IPS-NIHi7 (cell line): ENCODE measurements around the gene CSMD2.
"Not testable (repeated sequence)": the region's sequence is repeated elsewhere in the genome, so short reads cannot be mapped to it uniquely, and the experiment has no call there.

ENCODE experiments used
- DNase-seq: peaks from one replicate; pipeline ENCODE4 v3.0.0; 2012; ENCODE audit warnings: mixed read lengths; ENCODE audit errors: extremely low spot score

Gene CSMD2

DNA sequence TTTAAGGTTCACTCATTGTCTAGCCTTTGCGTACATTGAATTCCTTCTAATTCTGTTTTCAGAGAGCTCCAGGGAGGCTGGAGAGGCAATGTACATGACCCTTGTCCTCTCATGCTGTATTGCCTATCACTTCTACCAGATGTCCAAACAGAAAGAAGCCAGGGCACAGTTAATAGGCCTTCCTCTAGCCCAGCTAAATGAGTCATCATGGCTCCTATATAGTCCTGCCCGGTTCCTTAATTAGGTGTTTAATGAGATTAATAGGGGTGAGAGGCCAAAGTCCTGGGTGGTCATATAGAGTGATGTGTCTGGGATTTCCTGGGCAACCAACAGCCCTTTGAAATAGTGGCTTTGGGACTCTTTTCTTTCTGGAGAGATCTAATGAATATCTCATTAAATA, 616.3 kb downstream of the CSMD2 start:
- no peak for DNase-seq

DNA sequence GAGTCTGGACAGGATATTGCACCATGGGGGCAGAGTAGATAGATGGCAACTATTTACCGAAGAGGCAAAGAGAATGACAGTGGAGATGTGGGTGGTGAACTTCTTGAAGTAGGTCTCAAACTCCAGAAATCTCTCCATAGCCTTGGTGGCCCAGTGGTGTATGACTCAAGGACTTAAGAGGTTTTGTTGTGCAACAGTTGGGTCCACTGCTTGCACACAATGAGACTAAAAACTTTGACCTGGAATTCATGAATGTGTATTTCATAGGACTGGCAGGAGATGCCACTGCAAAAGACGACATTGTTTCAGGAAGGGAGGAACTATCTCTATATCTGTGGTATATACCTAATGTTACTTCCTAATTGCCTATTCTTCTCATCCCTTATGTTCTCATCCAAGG, 616.7 kb downstream of the CSMD2 start:
- DNase-seq: no peak

DNA sequence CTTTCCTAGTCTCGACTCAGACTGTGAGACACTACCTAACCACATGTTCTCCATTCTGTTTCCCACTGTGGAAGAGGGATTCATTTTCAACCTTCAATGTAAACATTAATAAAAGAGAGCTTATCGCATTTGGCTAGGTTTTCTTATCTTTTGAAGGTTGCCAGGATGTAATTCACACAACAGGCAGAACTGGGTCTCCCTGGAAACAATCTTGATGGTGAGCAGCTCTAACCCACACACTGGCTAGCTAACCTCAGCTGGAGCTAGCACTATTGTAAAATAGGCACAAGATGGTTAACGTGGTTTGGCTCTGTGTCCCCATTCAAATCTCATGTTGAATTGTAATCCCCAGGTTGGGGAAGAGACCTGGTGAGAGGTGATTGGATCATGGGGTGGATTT, 617.5 kb downstream of the CSMD2 start:
- no peak for DNase-seq

DNA sequence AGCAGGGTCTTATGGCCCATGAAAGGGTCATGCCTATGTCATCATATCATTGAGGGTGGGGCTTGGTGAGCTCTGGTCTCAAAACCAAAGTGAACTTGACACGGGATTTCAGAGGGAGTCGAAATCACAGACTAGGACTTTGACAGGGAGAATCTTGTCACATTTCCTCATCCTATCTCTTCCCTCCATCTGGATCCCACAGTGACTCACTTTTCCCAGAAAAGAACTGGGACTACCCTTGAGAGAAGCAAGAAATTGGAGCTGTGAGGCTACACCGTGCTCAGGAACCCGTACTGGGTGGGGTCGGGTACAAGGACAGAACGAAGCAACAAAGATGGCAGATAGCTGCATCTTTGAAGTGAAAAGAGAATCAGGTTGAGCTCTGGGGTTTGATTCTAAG, 623.1 kb downstream of the CSMD2 start:
- DNase-seq: no peak

DNA sequence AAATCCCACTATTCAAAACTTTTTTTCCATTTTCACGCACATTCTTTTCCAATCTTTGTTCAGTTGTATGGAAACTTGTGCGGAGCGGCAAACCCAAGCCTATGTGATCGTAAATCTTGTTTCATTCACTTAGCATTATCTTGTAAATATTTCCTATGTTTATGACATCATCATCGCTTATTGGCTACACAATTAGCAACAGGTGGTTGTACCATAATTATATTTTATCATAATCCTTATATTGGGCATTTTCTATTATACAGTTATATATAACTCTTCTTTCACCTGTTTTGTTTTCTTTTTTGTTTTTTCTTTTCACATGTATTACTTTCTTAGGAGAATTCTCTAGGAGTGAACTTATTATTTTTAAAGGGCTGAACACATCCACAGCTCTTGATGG, 627.1 kb downstream of the CSMD2 start:
- no peak for DNase-seq

DNA sequence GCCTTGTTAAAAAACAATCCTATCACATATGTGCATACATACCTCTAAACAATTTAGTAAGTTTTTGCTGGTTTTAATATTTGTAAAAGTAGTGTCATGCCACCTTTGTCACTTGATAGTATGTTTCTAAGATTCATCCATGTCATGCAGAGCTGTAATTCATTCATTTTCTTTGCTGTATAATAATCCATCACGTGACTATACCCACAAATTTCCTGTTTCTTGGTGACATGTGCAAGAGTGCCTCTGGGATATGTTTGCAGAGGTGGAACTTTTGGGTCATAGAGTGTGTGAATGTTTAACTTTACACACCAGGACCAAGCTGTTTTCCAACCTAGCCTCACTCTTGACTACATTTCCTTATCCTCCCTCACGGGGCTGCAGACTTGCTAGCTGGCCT, 629.7 kb downstream of the CSMD2 start:
- no peak for DNase-seq

DNA sequence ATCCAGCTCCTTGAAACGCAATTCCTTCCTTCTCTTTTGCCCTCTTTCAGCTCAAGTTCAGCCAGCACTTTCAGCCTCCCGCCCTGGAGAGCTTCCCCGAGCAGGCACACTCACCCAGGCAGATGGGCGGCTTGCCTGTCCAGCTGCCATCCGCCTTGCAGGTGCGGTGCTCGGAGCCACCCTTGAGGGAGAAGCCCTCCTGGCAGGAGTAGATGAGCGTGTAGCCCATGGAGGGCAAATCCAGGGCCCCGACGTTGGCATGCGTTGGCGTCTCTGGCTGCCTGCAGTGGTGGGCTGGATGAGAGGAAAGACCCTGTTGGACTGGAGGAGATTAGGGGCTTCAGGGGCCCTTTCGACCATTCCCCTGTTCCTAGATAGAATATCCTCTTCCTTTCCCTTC, 632.1 kb downstream of the CSMD2 start:
- no peak for DNase-seq

DNA sequence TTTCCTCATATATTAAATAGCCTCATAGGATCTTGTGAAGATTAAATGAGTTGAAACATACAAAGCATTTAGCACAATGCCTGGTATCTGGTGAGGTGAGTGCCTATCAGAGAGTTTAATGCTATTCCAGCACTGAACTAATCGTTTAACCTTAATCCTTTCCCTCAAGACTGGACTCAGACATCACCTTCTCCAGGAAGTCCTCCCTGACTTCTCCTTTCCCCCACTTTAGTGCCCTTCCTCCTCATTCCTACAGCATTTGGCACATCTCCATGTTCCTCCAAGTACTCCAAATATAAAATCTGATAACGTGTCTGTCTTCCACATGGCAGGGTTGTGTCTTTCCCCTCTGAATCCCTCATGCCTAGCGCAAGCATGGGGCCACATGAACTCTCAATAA, 632.8 kb downstream of the CSMD2 start:
- no peak for DNase-seq

DNA sequence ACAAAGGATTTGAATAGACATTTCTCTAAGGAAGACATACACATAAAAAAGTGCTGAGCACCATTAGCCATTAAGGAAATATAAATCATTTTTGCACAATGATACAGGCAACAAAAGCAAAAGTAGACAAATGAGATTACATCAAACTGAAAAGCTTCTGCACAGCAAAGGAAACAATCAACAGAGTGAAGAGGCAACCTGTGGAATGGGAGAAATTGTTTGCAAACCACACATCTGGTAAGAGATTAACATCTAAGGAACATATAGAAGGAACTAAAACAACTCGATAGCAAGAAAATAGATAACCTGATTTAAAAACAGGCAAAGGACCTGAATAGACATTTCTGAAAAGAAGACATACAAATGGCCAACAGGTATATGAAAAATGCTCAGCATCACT, 635.1 kb downstream of the CSMD2 start:
- DNase-seq: no peak

DNA sequence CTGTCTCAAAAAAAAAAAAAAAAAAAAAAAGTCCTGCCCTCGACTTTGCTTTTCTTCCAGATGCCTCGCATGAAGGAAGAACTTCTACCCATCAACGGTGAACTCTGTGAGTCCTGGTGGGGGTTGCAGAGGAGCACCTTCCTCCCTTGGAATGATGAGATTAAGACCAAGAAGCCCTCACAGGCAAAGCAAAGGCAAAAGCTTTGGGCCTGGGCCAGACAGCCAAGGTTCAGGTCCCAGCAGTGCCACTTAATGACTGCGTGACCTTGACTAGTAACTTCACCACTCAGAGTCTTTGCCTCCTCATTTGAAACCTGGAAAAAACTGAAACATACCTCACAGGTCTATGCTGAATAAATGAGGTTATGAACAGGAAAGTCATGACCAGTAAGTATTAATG, 637.1 kb downstream of the CSMD2 start:
- DNase-seq: no peak

DNA sequence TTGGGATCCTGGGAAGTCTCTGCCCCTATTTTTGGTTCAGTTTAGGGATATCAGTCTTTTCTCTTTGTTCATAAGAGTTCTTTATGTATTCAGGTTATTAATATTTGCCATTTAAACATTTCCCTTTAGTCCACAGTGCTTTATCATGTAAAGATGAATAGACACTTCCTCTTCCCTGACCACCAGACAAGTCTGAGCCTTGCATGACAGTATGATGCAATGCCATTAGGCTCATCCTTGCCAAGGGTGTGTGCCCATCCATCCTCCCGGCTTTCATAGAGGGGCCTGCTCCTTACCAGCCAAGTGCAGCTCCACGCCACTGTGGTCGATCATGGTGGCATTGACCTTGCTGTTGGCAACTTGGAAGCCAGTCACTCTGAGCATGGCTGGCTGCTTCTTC, 640.4 kb downstream of the CSMD2 start:
- no peak for DNase-seq

DNA sequence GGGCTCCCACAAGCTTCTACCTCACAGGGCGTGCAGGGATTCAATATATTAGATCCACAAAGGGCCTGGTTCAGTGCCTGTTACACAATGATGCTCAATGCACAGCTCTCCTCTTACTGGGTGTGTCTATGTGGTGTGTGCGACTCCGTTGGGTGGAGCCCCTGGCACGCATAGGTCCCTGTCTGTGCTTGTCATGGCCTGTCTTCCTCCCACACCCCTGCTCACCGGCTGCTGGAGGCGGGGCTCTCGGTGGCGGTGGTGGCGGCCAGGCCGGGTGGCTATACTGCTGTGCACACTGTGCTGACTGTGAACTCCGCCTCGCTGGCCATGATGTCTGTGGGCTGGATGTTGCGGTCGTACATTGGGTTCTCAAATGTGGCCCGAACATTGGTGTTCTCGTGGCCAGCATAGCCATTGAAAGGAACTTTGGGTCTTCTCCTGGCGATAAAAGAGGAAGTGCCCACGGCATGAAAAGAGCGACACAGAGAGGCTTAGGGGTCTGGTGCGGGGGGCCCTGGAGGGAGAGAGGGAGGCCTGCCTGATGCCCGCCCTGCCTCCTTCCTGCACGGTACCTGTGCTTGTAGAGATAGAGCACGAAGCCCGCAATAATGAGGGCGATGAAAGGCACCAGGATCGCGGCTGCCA, 645.7 kb downstream of the CSMD2 start:
- DNase-seq: no peak

DNA sequence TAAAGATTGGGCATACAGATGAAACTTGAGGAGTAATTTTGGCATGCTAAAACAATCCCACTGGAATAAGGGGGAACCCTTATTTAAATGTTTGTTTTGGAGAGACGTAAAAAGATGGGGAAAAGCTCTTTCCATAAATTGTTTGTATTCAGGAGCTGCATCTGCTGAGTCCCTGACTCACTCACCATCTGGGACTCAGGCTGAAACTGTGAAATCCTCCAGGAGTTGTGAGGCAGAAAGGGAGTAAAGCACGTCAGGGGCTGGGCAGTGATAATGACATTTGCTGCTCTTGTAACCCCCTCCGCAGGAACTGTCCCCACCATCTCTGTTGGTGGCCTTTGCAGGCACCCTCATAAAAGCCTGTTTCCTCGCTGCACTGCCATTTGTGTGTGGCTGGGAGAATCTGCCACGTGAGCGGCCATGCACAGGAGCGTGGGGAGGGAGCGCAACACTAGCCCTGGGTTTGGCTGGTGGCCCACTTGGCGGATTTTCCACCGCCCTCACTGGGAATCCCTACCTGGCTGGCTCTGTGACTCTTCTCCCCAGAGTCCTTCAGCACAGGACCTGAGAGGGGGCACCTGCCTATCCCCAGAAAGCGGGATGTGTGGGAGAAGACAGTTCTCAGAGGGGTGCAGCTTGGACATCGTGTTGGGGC, 647.3 kb downstream of the CSMD2 start:
- DNase-seq: no peak

DNA sequence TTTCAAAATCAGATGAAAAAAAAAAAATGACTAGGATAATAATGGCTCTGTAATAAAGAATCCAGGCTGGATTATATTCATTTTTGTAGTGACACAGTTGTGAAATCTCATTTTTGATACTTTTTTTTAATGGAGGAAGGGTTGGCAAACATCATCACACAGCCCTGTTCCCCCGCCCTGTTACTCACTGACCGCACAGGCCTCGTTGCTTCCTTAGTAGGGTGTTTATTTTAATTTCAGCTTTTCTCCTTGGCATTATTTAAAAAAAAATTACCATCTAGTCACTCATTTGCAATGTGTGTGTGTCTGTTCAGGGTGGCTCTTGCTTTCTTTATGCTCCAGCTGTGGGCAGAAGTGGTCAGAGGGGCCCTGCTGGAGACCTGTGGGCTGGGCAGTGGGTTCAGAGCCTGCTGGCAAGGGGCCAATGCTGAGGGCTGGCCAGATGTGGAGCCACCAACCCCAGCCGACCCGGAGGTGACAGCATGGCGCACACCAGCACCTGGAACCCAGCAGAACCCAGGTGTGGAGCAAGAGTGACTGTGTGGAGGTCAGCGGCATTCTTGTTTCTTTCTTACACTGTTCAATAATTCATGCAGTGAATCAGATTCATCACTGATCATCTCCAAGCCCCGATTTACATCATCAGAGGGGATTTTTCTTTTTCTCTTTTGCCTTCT, 648.0 kb downstream of the CSMD2 start:
- no peak for DNase-seq

DNA sequence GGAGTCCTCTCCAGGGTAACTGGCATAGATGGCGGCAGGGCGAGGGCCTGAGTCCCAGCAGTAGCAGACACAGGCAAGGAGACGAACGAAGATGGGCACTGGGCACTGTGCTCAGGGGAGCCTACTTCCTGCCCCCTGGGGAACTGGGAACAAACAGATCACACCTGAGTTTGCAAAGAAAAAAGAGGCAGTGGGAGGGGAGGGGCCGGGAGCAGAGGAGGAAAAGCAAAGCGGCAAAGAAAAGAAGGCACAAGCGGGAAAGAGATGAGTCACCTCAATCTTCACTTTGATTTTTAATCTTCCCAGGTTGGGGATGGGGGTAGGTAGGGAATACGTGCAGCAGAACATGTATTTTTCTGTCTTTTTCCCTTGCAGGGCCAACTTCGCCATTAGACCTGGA, 648.6 kb downstream of the CSMD2 start:
- DNase-seq: peak; percentile 55

DNA sequence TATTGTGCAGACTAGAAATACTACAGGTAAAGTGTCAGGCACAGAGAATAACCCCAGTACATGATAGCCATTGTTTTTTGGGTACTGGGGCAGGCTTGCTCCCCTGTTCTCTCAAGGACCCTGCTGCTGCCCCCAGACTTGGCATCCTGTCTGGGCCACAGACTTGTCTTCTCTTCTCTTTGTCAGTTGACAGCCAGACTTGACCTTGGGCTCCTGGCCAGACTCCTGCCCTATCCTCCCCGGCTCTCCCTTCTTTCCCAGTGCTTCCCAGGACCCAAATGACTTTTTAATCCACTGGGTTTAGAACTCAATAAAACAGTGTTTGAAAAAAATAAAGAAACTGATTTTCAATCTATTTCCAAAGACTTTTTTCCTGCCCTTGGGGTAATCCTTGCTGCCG, 649.4 kb downstream of the CSMD2 start:
- no peak for DNase-seq

DNA sequence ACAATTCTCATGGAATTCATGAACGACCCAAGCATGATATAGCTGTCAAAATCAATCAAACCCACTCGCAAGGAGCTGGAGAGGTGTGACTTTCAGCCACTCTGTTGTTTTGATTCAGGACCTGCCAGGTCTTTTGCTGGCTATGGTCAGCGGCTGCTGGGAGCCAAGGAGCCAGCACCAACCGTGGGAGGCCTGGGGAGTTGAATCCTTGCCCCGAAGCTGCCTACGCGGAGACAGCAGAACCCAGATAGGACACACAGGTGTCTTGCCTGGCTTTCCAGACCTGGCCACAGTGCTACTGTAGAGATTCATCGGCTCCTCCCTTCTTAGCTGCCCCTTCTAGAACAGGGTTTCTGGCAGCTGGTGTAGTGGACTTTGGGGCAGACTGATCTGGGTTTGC, 649.9 kb downstream of the CSMD2 start:
- DNase-seq: no peak

DNA sequence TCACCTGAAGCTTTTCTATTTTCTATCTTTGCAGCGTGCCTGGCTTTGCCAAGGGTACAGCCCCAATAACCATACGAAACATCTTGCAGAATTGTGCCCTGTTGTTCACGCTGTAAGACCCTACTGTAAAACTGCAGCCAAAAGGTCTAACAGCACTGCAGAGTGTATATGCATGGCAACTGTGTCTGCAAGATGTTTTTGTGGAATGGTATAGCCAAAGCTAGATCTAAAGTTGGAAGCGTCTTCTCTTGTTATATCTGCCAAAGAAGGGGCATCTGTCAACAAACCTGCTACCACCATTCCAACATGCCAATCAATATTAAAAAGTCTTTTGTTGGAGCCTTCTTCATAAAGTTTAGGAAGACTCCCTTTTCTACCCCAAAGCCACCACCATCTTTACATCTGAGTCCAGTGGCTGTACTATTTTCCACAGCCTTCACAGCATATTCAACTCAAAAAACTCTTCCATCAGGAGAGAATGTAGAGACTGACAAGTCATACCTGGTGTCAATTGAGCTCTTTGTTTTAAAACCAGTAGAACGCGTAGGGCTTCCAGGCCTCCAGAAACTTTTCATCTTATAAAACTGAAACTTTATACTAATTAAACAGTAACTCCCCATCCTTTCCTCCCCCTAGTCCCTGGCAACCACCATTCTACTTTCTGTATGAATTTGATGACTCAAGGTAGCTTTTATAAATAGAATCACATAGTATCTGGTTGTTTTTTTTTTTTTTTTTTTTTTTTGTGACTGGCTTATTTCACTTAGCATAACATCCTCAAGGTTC, 652.6 kb downstream of the CSMD2 start:
- DNase-seq: no peak

DNA sequence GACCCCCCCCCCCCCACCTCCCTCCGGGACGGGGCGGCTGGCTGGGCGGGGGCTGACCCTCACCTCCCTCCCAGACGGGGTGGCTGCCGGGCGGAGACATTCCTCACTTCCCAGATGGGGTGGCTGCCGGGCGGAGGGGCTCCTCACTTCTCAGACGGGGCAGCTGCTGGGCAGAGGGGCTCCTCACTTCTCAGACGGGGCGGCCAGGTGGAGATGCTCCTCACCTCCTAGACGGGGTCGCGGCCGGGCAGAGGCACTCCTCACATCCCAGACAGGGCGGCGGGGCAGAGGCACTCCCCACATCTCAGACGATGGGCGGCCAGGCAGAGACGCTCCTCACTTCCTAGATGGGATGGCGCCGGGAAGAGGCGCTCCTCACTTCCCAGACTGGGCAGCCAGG, 655.8 kb downstream of the CSMD2 start:
- not testable (repeated sequence) for DNase-seq

DNA sequence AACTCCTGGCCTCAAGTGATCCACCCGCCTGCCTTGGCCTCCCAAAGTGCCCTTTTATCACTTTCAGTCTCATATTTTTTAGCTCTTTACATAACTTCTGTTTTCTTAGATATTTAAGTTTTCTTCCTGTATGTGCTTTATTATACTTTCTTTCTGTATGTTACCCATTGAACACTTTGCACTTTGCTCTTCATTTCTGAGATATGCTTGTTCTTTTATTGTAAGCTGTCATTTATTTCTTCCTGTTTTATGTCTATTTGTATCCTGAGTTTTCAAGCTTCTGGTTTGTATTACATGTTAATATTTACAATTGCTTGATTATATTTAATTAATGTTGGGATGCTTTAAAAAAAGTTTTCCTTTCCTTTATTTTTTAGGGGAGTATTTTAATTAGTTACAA, 656.9 kb downstream of the CSMD2 start:
- DNase-seq: no peak

DNA sequence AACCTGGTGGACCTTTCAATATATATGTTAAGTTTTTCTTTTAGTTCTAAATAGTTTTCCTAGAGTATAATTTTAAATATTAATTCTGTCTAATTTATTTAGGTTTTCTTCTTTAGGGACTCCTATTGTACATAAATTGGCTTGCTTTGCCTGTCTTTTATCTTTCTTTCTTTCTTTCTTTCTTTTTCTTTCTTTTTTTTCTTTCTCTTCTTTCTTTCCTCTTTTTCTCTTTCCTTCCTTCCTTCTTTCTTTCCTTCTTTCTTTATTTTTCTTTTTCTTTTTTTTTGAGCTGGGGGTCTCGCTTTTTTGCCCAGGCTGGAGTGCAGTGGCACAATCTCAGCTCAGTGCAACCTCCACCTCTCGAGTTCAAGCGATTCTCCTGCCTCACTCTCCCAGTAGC, 657.4 kb downstream of the CSMD2 start:
- no peak for DNase-seq

DNA sequence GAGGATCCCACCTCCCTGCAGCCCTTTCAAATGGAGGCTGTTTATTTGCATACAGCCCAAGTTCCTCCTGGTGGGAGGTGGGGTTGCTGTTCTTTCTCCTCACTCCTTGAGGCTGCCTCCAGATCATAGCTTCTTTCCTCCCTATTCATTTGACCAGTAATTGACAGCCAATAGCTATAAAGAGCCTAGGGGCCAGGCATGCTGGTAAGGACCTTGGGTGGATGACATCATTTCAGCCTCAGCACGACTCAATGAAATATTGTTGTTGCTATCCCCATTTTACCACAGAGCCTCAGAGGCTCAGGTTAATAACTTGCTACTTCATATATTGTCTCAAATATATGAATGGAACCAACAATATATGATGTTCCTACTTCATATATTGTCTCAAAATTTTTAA, 661.5 kb downstream of the CSMD2 start:
- no peak for DNase-seq

DNA sequence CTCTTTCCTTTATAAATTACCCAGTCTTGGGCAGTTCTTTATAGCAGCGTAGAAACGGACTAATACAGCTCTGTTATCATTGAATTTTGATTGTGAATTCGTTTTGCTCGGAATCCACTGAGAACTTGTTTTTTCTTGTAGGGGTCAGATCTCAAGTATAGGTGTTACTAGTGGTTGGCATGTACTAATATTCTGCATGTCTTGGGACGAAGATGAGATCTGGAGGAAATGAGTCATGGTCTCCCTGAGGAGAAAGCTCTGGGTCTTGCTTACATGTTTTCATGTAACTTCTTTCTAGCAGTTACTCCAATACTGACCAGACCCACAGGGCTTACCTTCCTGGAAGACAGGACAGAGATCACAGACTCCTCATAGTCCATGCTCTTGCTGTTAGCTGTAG, 662.3 kb downstream of the CSMD2 start:
- DNase-seq: no peak
